ENCODE measurements around the gene RCCD1.
A peak's percentile ranks its signal among the peaks of the same experiment; 100 is the strongest.

RCCD1 gene

GRCh38 chr15:90931575-90931827 lies 23.2 kb upstream of the RCCD1 start:
- no peak for TF ChIP-seq CTCF (IDR thresholded peaks at IDR 0.05; ENCODE audit: low read depth, low read length, missing control alignments)
- H3K4me3 ChIP-seq (ENCODE audit: low read depth, low read length), result peak overlapping the region; percentile 75
- no peak for DNase-seq (ENCODE audit: low read depth)
- in situ Hi-C loops (cut with HindIII; ENCODE audit: low sequenced_read_pairs), result no loop called here

GRCh38 chr15:90931828-90932659 lies 22.6 kb upstream of the RCCD1 start, which contains the start of gene HDDC3:
Gene HDDC3 (minus strand): TSS chr15:90932549. CDS start chr15:90932540, 9 bp downstream.
- in situ Hi-C loops (cut with HindIII; ENCODE audit: low sequenced_read_pairs), result no loop called here
- peak within 1 kb of the TSS; percentile 75 for H3K4me3 ChIP-seq (ENCODE audit: low read depth, low read length)
- TF ChIP-seq CTCF (IDR thresholded peaks at IDR 0.05; ENCODE audit: low read depth, low read length, missing control alignments), result peak; percentile 91
- peak; percentile 46 for DNase-seq (ENCODE audit: low read depth)

DNA sequence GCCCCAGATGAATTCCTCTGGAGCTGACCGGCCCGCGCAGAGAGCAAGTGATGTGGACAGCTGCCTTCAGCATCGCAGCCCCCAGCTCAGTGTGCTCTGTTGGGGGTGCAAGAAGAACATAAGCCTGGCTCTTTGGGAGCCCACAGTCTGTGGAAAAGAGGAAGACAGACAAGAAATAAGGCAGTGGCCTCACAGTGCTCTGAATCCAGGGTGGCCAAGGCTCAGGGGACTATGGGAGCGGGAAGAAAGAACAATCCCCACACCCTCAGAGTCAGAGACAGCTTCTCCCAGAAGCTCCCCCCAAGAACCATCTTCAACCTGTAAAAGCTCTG lies 22.1 kb upstream of the RCCD1 start:
- no peak for DNase-seq (ENCODE audit: low read depth)
- TF ChIP-seq CTCF (IDR thresholded peaks at IDR 0.05; ENCODE audit: low read depth, low read length, missing control alignments), result no peak
- in situ Hi-C loops (cut with HindIII; ENCODE audit: low sequenced_read_pairs), result no loop called here
- peak overlapping the region; percentile 75 for H3K4me3 ChIP-seq (ENCODE audit: low read depth, low read length)

GRCh38 chr15:90933301-90933700 lies 21.4 kb upstream of the RCCD1 start:
- DNase-seq (ENCODE audit: low read depth), result no peak
- TF ChIP-seq CTCF (IDR thresholded peaks at IDR 0.05; ENCODE audit: low read depth, low read length, missing control alignments), result no peak
- in situ Hi-C loops (cut with HindIII; ENCODE audit: low sequenced_read_pairs), result no loop called here
- no peak overlapping the region for H3K4me3 ChIP-seq (ENCODE audit: low read depth, low read length)

DNA sequence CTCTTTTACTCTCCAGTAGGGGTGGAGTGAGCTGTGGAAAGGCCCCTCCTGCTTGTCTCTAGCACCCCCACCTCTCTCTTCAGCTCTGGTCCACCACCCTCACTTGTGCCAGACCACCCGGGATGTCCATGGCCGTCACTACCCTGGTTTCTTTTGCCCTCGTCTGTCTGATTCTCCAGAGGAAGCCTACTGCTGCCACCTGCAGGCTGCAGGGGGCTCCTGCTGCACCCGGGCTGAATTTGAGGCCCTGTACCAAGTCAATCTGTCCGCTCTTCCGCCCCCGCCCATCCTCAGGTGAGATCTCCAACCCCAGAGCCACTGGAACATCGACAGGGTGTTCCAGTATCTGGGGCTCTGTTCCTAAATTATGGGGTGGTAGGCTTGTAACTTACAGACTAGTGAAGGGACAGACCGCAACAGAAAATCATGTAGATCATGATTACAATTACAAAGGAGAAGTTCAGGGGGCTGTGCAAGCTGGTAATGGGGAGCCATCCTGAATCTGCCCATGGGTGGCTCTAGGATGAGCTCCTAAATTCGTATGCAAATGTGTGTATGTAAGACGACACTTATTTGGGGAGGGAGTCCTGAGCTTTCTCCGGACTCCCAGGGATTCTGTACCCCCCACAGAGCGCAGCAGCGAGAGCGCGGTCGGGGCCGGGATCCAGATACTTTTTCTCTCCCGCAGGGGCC lies 20.3 kb upstream of the RCCD1 start:
- peak; percentile 64 for DNase-seq (ENCODE audit: low read depth)
- peak overlapping the region; percentile 73 for H3K4me3 ChIP-seq (ENCODE audit: low read depth, low read length)
- in situ Hi-C loops (cut with HindIII; ENCODE audit: low sequenced_read_pairs), result no loop called here
- peak; percentile 96 for TF ChIP-seq CTCF (IDR thresholded peaks at IDR 0.05; ENCODE audit: low read depth, low read length, missing control alignments)

GRCh38 chr15:90934949-90935751 lies 19.5 kb upstream of the RCCD1 start, which contains the start of gene UNC45A:
Gene UNC45A (plus strand): TSS chr15:90935285. CDS start chr15:90935325, 40 bp downstream.
- DNase-seq (ENCODE audit: low read depth), result no peak
- in situ Hi-C loops (cut with HindIII; ENCODE audit: low sequenced_read_pairs), result no loop called here
- H3K4me3 ChIP-seq (ENCODE audit: low read depth, low read length), result peak within 1 kb of the TSS; percentile 73
- no peak for TF ChIP-seq CTCF (IDR thresholded peaks at IDR 0.05; ENCODE audit: low read depth, low read length, missing control alignments)

All from astrocyte of the cerebellum (primary cell).